Fibroblast of pulmonary artery (primary cell): ENCODE data around the gene ITSN1.
"Not testable (repeated sequence)": the region's sequence is repeated elsewhere in the genome, so short reads cannot be mapped to it uniquely, and the experiment has no call there.

Source experiments
- DNase-seq: peaks from one replicate; pipeline ENCODE4 v3.0.0-alpha.2; 2010; ENCODE audit warnings: low read depth
- H3K4me3 ChIP-seq: replicated peaks from 2 replicates; pipeline ENCODE4 v1.5.1; 2011; ENCODE audit warnings: low read depth, mild to moderate bottlenecking, control low read depth, low read length, moderate library complexity
- CTCF ChIP-seq: IDR thresholded peaks from 2 replicates; pipeline ENCODE4 v1.5.1; 2011; ENCODE audit warnings: mild to moderate bottlenecking, control low read depth, low read length, inconsistent platforms; ENCODE audit errors: missing control alignments

Gene ITSN1

GRCh38 chr21:33622253-33622652 lies 20.0 kb upstream of the ITSN1 start:
- H3K4me3 ChIP-seq: no peak overlapping the region
- no peak for TF ChIP-seq CTCF
- DNase-seq: no peak

DNA sequence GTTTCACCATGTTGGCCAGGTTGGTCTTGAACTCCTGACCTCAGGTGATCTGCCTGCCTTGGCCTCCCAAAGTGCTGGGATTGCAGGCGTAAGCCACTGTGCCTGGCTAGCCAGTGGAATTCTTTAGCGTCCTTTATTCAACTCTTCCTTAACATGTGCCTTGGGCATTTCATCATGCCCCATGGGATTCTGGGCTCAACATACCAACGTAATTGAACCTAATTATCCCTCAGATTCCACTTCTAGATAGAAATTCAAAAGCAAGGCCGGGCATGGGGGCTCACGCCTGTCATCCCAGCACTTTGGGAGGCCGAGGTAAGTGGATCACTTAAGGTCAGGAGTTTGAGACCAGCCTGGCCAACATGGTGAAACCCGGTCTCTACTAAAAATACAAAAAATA lies 16.1 kb upstream of the ITSN1 start:
- not testable (repeated sequence) for DNase-seq, H3K4me3 ChIP-seq

DNA sequence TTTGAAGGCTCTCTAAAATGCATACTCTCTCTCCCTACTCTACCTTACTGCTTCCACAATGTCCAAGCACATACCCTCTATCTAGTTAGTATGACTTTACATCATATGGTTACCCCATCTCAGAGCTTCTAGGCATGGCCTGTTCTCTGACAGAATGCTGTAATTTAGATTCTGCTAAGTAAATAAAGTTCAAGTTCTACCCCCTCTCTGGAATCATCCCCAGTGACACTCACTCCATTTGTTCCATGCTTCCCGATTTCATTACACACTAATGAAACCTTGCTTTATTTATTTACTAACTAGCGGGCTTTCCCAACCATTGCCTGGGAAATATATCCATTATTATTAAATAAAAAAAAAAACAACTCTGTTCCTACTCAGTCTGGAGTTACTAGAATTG lies 8.0 kb upstream of the ITSN1 start:
- DNase-seq: no peak
- H3K4me3 ChIP-seq: no peak overlapping the region
- TF ChIP-seq CTCF: no peak

DNA sequence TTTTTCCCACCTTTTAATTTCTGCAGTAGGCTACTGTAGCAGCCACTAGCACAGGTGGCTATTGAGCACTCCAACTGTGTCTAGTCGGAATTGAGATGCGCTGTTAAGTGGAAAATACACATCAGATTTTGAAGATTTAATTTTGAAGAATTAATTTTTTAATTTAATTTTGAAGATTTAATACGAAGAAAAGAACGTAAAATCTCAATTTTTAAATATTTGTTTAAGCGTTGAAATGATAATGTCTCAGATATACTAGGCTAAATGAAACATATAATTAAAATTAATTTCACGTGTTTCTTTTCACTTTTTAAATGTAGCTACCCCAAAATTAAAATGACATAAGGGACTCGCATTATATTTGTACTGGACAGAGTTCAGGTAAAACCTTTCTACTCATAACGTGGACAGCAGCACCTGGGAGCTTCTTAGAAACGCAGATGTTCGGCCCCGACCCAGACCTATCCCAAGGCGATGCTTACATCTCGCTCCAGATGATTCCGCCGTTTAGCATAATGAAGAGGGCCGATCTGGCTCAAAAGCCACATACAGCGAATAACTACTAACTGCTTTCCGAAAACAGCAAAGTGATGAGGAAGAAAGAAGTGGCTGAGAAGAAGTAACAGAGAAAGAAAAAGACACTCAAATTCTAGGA lies 1.5 kb upstream of the ITSN1 start:
- TF ChIP-seq CTCF: no peak
- H3K4me3 ChIP-seq: peak overlapping the region; percentile 80
- DNase-seq: peak; percentile 31

DNA sequence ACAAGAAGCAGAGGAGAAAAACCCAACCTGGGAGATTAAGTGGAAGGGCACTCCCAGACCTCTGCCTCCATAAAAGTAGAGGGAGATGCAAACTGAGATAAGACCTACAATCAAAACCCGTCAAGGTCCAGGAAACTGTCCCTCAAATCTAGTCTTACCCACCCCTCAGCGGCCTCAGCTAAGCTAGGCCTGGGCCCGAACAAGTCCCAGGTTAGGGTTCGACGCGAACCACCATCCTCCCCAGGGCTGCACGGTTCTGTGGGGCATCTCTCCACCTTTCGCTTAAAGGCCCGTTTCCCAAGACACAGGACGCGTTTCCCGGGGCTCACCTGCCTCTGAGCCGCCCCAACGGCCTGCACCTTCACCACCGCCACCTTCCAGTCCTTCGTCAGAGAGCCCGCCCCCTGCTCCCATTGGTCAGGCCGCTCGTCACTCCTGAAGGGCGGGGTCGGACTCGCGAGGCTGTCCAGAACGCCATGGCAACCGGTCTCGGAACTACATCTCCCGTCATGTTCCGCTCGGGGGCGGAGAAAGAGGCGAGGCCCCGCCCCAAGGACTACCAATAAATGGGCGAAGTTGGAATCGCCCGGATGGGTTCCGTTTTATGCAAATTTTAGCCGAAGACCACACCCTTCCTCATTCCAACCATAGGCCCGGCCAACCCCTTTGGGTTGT lies 812 bp upstream of the ITSN1 start, which contains the start of gene CRYZL1:
Gene CRYZL1 (minus strand): TSS at position 390 of the 675 bp plus-strand sequence. CDS start 10,190 bp downstream, outside the sequence.
- DNase-seq: peak; percentile 100
- H3K4me3 ChIP-seq: peak within 1 kb of the TSS; percentile 80
- no peak for TF ChIP-seq CTCF

GRCh38 chr21:33642896-33643657 lies 776 bp downstream of the ITSN1 start:
- DNase-seq: no peak
- TF ChIP-seq CTCF: no peak
- H3K4me3 ChIP-seq: peak overlapping the region; percentile 80

DNA sequence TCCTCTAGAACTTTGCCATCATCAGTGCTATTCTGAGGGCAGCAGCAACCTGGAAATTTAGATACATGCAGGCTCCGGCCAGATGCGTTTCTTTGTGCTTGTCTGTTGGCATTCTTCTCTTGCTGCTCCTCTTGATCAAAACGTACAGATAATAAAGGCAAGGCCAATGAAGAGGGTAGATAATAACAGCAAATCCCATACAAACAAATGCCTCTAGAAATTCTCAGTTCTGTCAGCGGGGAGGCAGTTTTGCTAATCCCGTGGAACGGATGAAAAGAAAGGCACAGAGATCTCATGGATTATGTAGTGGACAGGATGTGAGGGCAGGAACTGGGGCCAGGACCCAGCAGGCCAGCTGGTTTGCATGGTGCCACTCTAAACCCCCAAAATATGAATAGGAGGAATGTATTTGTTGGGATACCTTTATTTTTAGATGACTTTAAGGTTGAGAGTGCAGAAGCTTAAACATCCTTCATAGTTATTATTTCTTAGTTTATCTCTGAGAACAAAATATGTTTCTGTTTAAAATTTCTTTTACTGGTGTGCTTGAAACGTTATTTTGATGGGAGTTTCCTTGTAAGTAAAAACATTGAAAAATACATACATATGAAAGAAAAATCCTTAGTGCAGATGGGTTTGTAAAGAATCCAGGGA lies 1.5 kb downstream of the ITSN1 start:
- TF ChIP-seq CTCF: no peak
- H3K4me3 ChIP-seq: peak overlapping the region; percentile 80
- peak; percentile 33 for DNase-seq
